Measurements from ENCODE around the gene ZNF709.
"Not testable (repeated sequence)": the region's sequence is repeated elsewhere in the genome, so short reads cannot be mapped to it uniquely, and the experiment has no call there.

The ZNF709 gene

DNA sequence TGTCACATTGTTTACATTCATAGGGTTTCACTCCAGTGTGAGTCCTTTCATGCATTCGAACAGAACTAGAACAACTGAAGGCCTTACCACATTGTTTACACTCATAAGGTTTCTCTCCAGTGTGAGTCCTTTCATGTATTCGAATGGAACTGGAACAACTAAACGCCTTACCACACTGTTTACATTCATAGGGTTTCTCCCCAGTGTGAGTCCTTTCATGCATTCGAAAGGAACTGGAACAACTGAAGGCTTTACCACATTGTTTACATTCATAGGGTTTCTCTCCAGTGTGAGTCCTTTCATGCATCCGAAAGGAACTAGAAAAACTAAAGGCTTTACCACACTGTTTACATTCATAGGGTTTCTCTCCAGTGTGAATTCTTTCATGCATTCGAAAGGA, 20.5 kb downstream of the ZNF709 start:
- in situ Hi-C loops (cut with MboI; ENCODE audit: low sequenced_read_pairs), result not testable (repeated sequence)

DNA sequence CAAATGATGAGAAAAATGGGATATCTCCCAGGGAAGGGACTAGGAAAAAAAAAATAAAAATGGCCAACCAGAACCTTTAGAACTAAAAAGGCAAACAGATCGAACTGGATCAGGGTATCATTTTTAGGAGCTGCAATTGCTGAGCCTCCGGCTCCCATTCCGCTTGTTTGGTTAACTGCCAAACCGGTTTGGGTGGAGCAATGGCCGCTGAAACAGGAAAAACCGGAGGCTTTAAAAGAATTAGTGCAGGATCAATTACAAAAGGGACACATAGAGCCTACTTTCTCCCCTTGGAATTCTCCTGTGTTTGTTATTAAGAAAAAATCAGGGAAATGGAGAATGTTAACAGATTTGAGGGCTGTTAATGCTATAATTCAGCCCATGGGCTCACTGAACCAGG, 31.1 kb downstream of the ZNF709 start:
- in situ Hi-C loops (cut with MboI; ENCODE audit: low sequenced_read_pairs), result no loop called here

DNA sequence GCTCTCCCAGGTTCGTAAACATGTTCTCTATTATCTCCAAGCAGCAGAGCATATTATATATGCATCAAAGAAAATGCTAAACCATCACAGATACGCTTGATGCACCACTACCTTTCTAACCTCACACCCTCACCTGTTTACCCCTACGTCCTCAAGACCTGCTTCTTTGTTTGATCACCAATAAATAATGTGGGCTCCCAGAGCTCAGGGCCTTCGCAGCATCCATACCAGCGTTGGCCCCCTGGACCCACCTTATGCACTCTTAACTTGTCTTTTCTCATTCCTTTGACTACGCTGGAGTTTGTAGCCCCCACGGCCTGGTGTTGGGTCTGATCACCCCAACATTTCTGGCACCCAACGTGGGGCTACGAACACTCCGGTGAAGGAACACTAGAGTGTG, 33.8 kb downstream of the ZNF709 start:
- in situ Hi-C loops (cut with MboI; ENCODE audit: low sequenced_read_pairs), result no loop called here

DNA sequence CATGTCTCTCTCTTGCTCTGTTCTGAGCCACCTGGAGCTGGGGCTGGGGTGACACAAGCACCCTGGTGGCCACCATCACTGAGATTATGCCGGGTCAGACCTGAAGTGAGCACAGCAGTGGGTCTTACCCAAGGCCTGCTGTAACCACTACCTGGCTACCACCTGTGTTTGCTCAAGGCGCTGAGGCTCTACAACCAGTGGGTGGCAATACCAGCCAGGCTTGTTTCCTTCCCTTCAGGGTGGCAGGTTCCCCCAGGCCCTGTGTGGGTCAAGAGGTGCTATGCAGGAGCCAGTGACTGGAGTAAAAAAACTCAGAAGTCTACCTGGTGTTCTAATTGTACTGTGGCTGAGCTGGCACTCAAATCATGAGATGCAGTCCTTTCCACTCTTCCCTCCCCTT, 35.8 kb downstream of the ZNF709 start:
- in situ Hi-C loops (cut with MboI; ENCODE audit: low sequenced_read_pairs), result no loop called here

DNA sequence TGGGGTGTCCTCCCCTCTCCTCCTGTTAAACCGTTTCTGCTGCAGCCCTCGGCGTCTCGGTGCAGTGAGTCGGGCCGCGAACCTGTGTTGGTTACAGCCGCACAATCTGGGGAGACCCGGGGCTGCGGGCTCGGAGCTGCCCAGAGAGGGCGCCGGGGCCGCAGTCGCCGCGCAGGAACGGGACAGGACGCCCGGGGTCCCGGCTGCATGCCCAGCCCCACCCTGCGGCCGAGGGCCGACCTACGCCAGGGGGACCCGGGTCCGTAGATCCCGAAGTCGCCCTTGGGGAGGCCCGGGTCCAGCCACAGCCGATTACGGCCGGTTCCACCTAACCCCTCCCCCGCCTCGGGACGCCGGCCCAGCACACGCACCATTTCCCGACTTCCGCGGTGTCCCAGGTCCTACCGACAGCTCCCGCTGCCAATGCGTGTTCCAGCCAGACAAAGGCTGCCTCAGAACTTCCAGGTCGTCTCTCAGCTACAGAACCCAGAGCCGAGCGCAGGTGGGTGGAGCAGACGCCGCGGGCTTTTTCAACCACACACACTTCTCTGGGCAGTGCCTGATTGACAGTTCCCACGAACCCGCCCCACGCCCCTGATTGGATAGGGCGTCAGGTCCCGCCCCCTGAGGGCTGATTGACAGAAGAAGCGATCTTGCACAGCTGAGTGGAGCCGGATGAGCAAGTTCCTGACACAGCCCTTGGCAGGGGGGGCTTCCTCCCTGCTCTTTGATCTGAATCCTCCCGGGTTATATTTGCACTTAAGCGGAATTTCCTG, 43.9 kb downstream of the ZNF709 start, which contains the start of gene ZNF443:
Gene ZNF443 (minus strand): TSS at position 481 of the 776 bp plus-strand sequence. CDS start 107 bp downstream, at position 374.
- in situ Hi-C loops (cut with MboI; ENCODE audit: low sequenced_read_pairs), result no loop called here

DNA sequence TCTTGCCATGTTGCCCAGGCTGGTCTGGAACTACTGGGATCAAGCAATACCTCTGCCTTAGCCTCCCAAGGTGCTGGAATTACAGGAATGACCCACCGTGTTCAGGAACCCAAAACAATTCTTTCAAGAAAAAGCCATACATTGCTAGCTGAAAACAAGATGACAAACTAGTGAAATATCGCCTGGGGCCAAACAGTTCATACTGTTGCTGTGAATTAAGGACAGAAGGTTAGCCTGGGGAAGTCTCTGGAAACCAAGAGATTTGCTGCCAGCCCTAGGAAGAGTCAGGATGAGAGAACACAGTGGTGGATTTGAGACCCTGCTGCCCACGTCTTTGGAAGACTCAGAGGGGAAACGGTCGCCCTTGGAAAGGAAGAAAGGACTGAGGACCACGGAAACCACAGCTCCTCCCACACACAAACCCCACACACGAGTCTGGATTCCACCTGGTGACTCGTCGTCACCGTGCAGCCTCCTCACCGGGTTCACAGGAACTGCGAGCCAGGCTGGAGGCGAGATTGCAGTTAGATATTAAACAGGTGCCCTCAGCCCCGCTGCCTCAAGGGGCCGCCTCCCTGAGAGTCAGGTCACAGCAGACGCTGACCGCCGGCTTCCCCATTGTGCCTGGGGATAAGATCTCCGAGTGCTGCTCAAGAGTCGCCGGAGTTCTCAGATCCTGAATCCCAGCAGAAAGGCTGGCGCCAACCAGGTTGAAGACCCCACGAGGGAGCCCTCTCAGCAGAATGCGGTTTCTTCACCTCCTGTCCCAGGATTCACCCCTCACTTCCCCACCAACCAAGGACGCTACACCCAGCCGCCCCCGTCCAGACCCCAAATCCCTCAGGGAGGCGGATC, 44.7 kb downstream of the ZNF709 start:
- in situ Hi-C loops (cut with MboI; ENCODE audit: low sequenced_read_pairs), result not testable (repeated sequence)

DNA sequence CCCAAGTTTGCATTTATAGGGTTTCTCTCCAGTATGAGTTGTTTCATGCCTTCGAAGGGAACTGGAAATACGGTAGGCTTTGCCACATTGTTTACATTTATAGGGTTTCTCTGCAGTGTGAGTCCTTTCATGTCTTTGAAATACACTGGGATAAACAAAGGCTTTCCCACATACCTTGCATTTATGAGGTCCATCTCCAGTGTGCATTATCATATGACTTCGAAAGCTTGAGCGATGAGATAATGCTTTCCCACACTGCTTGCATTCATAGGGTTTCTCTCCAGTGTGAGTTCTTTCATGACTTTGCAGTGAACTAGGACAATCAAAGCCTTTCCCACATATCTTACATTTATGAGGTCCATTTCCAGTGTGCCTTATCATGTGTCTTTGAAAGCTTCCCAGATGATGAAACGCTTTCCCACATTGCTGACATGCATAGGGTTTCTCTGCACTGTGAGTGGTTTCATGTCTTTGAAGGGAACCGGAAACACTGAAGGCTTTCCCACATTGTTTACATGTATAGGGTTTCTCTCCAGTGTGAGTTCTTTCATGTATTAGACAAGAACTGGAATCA, 53.8 kb downstream of the ZNF709 start:
- in situ Hi-C loops (cut with MboI; ENCODE audit: low sequenced_read_pairs), result not testable (repeated sequence)

- in situ Hi-C loops (cut with MboI; ENCODE audit: low sequenced_read_pairs), result no loop called here
Measured at GRCh38 chr19:12425888-12426274, 58.7 kb downstream of the ZNF709 start.

GRCh38 chr19:12425236-12425887, 59.3 kb downstream of the ZNF709 start:
- in situ Hi-C loops (cut with MboI; ENCODE audit: low sequenced_read_pairs), result no loop called here

DNA sequence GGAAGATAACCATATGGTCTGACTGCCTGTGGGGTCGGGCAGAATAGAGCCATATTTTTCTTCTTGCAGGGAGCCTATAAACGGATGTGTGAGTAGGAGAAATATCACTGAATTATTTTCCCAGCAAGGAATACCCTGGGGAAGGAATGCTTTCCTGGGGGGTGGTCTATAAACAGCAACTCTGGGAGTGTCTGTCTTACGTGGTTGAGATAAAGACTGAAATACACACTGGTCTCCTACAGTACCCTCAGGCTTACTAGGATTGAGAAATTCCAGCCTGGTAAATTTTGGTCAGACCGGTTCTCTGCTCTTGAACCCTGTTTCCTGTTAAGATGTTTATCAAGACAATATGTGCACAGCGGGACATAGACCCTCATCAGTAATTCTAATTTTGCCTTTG, 67.3 kb downstream of the ZNF709 start:
- in situ Hi-C loops (cut with MboI; ENCODE audit: low sequenced_read_pairs), result not testable (repeated sequence)

GRCh38 chr19:12411893-12412292, 72.7 kb downstream of the ZNF709 start:
- in situ Hi-C loops (cut with MboI; ENCODE audit: low sequenced_read_pairs), result no loop called here

Data from HL-60/S4 treated with retinoic acid at 250 ng/mL for 4 days and 3 days (cell line).